Measurements from ENCODE around the gene ARMH3. TPM values are rescaled to one million over a fixed set of nuclear protein-coding genes. Genes with fewer than 3 reads are reported as not detected.

ARMH3 gene
- total and polyA plus RNA-seq, 10 of the 15 experiments (the other 5 are each of a cell fraction or from before 2014, with no cell fraction given) = 13.0 to 33.0 (median 16.4) TPM

- no peak for TF ChIP-seq ZBTB11 (CRISPR knock-in tag; IDR thresholded peaks at IDR 0.05)
- no peak for TF ChIP-seq GATAD2B (conservative IDR thresholded peaks at IDR 0.05; ENCODE audit: low read depth)
- no peak for TF ChIP-seq MXI1 (IDR thresholded peaks at IDR 0.05; ENCODE audit: low read depth, low read length)
- TF ChIP-seq YBX1 (IDR thresholded peaks at IDR 0.05) = no peak
- TF ChIP-seq ZNF24 (IDR thresholded peaks at IDR 0.05) = 0 out of 2 replicates have a peak, but pooled peaks have one; percentile 11
- no peak for TF ChIP-seq ZNF217 (IDR thresholded peaks at IDR 0.05)
- TF ChIP-seq RAD51 (IDR thresholded peaks at IDR 0.05) = no peak
- TF ChIP-seq IKZF1 (conservative IDR thresholded peaks at IDR 0.05) = no peak; the same call in 1 of the 2 replicates
- no peak for TF ChIP-seq CHD2 (IDR thresholded peaks at IDR 0.05; ENCODE audit: borderline replicate concordance, low read depth, low read length)
- no peak for TF ChIP-seq BCL3 (IDR thresholded peaks at IDR 0.05; ENCODE audit: borderline replicate concordance, insufficient read depth, low read depth, low read length, poor library complexity, severe bottlenecking)
- TF ChIP-seq RELB (IDR thresholded peaks at IDR 0.05; ENCODE audit: low read depth) = no peak
- TF ChIP-seq POLR2A (IDR thresholded peaks at IDR 0.05; ENCODE audit: low read depth, low read length) = no peak
- TF ChIP-seq NFYB (IDR thresholded peaks at IDR 0.05; ENCODE audit: insufficient read depth, low read depth, low read length) = no peak
- peak; percentile 49 for TF ChIP-seq E2F8 (IDR thresholded peaks at IDR 0.05; ENCODE audit: low read depth, partially characterized antibody)
- peak; percentile 86 to 93 (median 91) for TF ChIP-seq CTCF (IDR thresholded peaks at IDR 0.05 in 2 of 3, conservative IDR thresholded peaks at IDR 0.05 in 1 of 3; ENCODE audit: control insufficient read depth in 2 of 3, extremely low read depth in 1 of 3, insufficient read depth in 1 of 3, low read depth in 3 of 3, low read length in 3 of 3)
- TF ChIP-seq SMAD5 (IDR thresholded peaks at IDR 0.05; ENCODE audit: low read depth) = no peak
- no peak for TF ChIP-seq SUZ12 (IDR thresholded peaks at IDR 0.05; ENCODE audit: unreplicated experiment)
Observed at GRCh38 chr10:101889256-101890210, 166.4 kb downstream of the ARMH3 start (continued).
